ENCODE measurements around the gene IQGAP2.
"Not testable (repeated sequence)": the region's sequence is repeated elsewhere in the genome, so short reads cannot be mapped to it uniquely, and the experiment has no call there.

Gene IQGAP2

DNA sequence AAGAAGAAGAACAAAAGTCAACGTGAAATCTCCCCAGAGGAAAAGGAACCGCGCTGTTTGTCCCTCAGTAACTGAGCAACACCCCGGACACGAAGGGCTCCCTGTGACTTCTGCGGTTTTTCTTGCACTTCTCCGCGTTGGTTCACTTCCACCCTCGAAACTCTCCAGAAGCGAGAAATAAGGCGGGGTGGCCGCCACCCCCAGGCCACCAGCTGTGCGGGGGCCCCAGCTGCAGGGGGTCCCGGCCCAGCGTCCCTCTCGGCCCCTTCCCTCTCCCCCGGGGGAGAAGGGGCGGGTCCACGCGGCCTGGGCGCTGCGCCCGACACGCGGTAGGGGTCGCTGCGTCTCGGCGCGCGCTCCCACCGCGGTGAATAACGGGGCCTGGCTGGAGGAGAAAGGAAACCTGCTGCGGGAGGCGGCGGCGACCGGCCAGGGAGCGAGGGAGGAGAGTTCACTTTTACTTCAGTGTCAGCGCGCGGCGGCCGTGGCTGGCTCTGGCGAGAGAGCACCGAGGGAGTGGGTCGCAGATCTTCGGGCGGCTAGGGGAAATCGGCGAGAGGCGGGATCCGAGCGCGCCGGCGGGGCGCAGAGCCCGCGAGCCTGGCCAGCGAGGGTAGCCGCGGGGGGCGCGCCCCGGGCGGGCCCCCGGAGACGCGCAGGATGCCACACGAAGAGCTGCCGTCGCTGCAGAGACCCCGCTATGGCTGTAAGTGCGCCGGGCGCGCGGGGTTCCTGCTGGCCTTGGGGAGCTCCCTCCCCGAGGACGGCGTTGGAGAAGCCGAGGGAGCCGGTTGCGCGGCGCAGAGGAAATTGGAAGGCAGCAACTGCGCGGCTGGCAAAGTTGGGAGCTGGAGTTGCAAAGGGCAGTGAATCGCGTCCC, at the start of gene IQGAP2:
Gene IQGAP2, plus strand, starts transcription at position 400 of the 880 bp plus-strand sequence. Its CDS starts 261 bp downstream, at position 661.
- DNase-seq (ENCODE audit: low read depth) = peak; percentile 54

GRCh38 chr5:76356887-76357286, 46.2 kb upstream of the IQGAP2 start:
- no peak for DNase-seq (ENCODE audit: low read depth)

GRCh38 chr5:76363352-76364225, 39.5 kb upstream of the IQGAP2 start:
- DNase-seq (ENCODE audit: low read depth) = no peak

DNA sequence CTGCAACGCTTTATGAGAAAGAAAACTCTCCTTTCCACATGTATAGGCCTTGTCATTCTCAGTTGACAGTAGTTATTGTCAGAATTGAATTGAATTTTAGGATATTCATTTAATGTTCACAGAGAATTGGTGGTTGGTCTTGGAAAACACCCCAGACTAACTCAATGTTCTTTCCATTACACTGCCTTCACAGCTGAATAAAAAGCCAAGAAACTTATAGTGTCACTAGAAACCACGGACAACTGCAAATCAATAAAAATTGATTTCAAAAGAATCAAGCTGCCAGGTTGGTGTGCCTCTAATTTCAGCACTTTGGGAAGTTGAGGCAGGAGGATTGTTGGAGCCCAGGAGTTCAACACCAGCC, 38.9 kb upstream of the IQGAP2 start:
- no peak for DNase-seq (ENCODE audit: low read depth)

GRCh38 chr5:76365561-76365960, 37.5 kb upstream of the IQGAP2 start:
- no peak for DNase-seq (ENCODE audit: low read depth)

- DNase-seq (ENCODE audit: low read depth) = no peak
Measured at GRCh38 chr5:76366596-76366995, 36.5 kb upstream of the IQGAP2 start.

- DNase-seq (ENCODE audit: low read depth) = no peak
Measured at GRCh38 chr5:76367623-76368371, 35.3 kb upstream of the IQGAP2 start.

- no peak for DNase-seq (ENCODE audit: low read depth)
Measured at GRCh38 chr5:76368941-76369340, 34.1 kb upstream of the IQGAP2 start.

DNA sequence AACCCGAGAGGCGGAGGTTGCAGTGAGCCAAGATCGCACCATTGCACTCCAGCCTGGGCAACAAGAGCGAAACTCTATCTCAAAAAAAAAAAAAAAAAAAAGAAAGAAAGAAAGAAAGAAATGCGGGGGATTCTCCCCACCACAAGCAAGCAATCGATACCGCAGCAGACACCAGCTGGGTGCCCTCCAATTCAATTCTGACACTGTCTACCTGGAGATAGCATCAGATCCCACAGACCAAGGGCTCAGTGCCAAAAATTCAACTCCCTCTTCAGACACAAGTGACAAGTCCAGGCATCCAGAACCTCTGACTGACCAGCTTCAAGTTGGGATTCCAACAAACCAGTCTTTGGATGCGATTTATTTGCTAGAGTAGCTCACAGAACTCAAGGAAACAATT, 33.4 kb upstream of the IQGAP2 start:
- not testable (repeated sequence) for DNase-seq (ENCODE audit: low read depth)

GRCh38 chr5:76371960-76372322, 31.1 kb upstream of the IQGAP2 start:
- DNase-seq (ENCODE audit: low read depth) = no peak

- DNase-seq (ENCODE audit: low read depth) = no peak
Measured at GRCh38 chr5:76372323-76373054, 30.6 kb upstream of the IQGAP2 start.

- no peak for DNase-seq (ENCODE audit: low read depth)
Measured at GRCh38 chr5:76376148-76376865, 26.8 kb upstream of the IQGAP2 start.

GRCh38 chr5:76376866-76377230, 26.2 kb upstream of the IQGAP2 start:
- no peak for DNase-seq (ENCODE audit: low read depth)

GRCh38 chr5:76378355-76378754, 24.7 kb upstream of the IQGAP2 start:
- DNase-seq (ENCODE audit: low read depth) = no peak

- no peak for DNase-seq (ENCODE audit: low read depth)
Measured at GRCh38 chr5:76379316-76379715, 23.8 kb upstream of the IQGAP2 start.

DNA sequence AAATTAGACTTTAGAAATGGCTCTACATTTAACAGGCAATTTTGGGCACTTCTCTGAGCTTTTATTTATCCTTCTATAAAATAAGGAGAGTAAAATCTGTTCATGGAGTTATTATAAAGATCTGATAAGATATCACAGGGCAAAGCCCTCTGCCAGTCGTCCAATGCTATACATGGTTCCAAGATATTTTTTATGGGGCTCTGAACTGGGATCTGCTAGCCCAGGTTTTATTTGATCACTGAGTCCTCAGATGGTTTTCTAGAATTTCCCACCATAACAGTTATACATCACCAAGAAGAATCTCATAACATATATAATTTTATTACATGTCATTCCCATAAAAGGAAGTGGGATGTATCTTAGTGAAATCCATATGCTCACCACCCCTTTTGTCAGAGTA, 23.2 kb upstream of the IQGAP2 start:
- no peak for DNase-seq (ENCODE audit: low read depth)

GRCh38 chr5:76380346-76381066, 22.6 kb upstream of the IQGAP2 start:
- no peak for DNase-seq (ENCODE audit: low read depth)

GRCh38 chr5:76383126-76383832, 19.8 kb upstream of the IQGAP2 start:
- DNase-seq (ENCODE audit: low read depth) = no peak

DNA sequence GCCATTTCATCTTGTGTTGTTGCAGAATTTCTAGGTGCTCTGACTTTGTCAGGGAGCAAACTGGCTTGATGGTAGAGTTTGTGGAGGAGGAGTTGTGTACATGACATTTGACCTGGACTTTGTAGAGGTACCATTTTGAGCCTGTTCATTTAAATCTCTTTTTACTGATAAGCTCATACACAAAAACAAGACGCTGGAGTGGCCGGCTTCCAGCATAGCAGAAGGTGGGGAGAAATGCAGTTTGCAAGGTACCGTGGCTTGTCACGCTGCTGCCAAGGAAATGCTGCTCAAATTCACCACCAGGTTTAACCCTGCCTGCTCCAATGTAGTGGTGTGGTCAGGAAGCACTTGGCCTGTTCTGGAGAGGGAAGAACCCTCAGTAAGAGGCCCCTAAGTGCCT, 18.9 kb upstream of the IQGAP2 start:
- no peak for DNase-seq (ENCODE audit: low read depth)

DNA sequence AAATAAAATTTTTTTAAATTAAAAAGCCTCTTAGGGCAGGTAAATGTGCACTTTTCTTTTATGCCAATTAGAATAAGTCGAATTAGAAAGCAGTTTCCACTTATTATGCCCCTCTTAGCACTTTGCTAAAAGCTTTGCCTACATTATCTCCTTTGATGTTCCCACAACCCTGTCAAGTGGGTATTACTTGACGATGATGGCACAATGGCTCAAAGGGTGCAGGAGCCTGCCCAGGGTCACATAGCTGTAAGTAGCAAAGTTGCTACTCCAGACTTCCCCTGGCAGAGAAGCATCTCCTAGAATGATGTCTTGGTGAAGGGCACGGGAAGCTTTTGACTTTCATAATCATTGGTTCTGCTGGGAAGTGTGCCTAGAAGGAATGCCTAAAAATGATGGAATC, 18.4 kb upstream of the IQGAP2 start:
- no peak for DNase-seq (ENCODE audit: low read depth)
